ENCODE results near the gene PRKAR2B.

DNA sequence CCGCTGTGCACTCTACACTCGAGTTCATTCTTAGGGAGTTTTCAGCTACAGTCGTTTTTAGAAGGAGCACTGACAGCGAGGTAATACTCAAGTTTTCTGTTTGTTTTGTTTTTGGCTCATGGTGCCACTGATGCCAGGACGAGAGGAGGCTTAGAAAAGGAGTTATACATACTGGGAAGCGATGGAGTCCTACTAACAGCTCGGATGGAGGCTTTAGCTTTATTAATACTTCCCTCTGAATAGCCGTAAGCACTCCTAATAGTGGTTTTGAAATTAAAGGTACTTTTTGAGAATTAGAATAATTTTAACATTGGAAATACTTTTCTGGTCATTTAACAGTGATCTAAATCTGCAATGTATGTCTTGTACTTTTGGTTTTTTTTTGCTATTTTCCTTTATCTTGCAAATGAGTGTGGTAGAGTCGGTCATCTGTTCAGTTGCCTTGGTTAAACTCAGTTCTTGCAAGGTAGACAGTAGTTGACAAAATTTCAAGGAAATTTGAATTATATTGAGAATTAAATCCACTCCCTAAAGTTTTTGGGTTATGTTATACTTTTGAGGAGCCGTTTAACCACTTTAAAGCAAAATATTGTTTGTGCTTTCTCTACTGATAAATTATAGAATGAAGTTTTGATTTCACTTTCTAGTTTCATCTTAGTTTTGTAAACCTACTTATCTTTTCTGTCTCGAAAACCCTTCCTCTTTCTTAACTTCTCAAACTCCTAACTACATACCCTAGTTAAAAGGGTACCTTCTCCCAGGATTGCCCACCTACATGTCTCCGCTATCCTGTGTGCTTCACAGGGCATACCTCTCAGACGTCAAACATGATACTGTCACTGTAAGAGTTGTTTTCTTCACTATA, 125.8 kb downstream of the PRKAR2B start:
- TF ChIP-seq, protein P1, sequence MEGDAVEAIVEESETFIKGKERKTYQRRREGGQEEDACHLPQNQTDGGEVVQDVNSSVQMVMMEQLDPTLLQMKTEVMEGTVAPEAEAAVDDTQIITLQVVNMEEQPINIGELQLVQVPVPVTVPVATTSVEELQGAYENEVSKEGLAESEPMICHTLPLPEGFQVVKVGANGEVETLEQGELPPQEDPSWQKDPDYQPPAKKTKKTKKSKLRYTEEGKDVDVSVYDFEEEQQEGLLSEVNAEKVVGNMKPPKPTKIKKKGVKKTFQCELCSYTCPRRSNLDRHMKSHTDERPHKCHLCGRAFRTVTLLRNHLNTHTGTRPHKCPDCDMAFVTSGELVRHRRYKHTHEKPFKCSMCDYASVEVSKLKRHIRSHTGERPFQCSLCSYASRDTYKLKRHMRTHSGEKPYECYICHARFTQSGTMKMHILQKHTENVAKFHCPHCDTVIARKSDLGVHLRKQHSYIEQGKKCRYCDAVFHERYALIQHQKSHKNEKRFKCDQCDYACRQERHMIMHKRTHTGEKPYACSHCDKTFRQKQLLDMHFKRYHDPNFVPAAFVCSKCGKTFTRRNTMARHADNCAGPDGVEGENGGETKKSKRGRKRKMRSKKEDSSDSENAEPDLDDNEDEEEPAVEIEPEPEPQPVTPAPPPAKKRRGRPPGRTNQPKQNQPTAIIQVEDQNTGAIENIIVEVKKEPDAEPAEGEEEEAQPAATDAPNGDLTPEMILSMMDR (IDR thresholded peaks at IDR 0.05) = no peak
- TF ChIP-seq POLR2A (IDR thresholded peaks at IDR 0.05) = no peak
